Ovary (tissue), 3 donors: ENCODE results near the gene FILIP1L.

Experiments used
- EP300 ChIP-seq: sonication (generic); formaldehyde crosslinking; IDR thresholded peaks from one replicate; pipeline ENCODE4 v1.6.1; 2017; ENCODE audit warnings: antibody characterized with exemption
- POLR2A ChIP-seq: fragments of 450-650 bp; IDR thresholded peaks from one replicate; pipeline ENCODE4 v1.6.1; 2017; ENCODE audit warnings: antibody characterized with exemption, mild to moderate bottlenecking, moderate library complexity
- TF ChIP-seq, protein P1 (sequence below), 3 donors: fragments of 450-650 bp in 2 of 3; fragments of 200-600 bp in 1 of 3; IDR thresholded peaks; one replicate each; pipeline versions ENCODE4 v1.5.1 to v1.8.0; 2016 to 2022; ENCODE audit warnings: antibody characterized with exemption in 3 of 3, mild to moderate bottlenecking in 1 of 3
- donor health status: DM: no; HTN: no; CAD: no.

DNA sequence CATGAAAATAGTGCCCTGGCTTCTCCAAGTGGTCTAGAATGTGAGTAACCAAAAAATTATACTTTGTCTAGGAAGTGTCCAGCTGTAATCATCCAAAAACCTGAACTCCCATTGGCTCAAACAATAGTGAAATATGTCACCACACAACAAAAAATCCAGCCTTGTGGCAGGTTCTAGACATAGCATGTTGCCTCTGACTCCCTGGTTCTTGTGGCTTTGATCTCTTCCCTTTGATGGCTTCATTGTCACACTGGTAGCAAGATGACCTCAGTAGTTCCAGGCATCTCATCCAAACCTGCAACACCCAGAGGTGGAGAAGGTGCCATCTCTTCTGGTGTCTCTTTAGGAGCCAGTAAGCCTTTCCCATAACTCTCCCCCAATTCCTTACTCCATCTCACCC is 222.0 kb downstream of the FILIP1L start:
- TF ChIP-seq POLR2A (no peak), EP300 (no peak)
- TF ChIP-seq, protein P1, sequence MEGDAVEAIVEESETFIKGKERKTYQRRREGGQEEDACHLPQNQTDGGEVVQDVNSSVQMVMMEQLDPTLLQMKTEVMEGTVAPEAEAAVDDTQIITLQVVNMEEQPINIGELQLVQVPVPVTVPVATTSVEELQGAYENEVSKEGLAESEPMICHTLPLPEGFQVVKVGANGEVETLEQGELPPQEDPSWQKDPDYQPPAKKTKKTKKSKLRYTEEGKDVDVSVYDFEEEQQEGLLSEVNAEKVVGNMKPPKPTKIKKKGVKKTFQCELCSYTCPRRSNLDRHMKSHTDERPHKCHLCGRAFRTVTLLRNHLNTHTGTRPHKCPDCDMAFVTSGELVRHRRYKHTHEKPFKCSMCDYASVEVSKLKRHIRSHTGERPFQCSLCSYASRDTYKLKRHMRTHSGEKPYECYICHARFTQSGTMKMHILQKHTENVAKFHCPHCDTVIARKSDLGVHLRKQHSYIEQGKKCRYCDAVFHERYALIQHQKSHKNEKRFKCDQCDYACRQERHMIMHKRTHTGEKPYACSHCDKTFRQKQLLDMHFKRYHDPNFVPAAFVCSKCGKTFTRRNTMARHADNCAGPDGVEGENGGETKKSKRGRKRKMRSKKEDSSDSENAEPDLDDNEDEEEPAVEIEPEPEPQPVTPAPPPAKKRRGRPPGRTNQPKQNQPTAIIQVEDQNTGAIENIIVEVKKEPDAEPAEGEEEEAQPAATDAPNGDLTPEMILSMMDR (IDR thresholded peaks at IDR 0.05), result no peak
